H9 (cell line): ENCODE results near the gene PTGDR. TPM values are rescaled to one million over a fixed set of nuclear protein-coding genes. Genes with fewer than 3 reads are reported as not detected.

Source experiments
- DNase-seq: peaks from one replicate; pipeline ENCODE4 v3.0.0-alpha.2; 2017
- H2AFZ ChIP-seq: one replicate; pipeline ENCODE4 v1.6.1; 2013; ENCODE audit warnings: mild to moderate bottlenecking, low read length, control low read depth, moderate library complexity
- H2AK5ac ChIP-seq: 2 replicates; pipeline ENCODE4 v1.6.1; 2013; ENCODE audit warnings: low read length, control low read depth, mixed read lengths; ENCODE audit not compliant: insufficient read length
- H2BK120ac ChIP-seq: one replicate; pipeline ENCODE4 v1.6.1; 2013; ENCODE audit warnings: low read depth, mild to moderate bottlenecking, low read length, control low read depth, inconsistent platforms; ENCODE audit not compliant: poor library complexity, severe bottlenecking
- H2BK12ac ChIP-seq: 2 replicates; pipeline ENCODE4 v1.6.1; 2013; ENCODE audit warnings: low read length, control low read depth, mixed read lengths, low read depth; ENCODE audit not compliant: insufficient read length
- H2BK15ac ChIP-seq: 2 replicates; pipeline ENCODE4 v1.6.1; 2013; ENCODE audit warnings: low read depth, low read length, control low read depth
- H2BK20ac ChIP-seq: one replicate; pipeline ENCODE4 v1.6.1; 2013; ENCODE audit warnings: low read depth, mild to moderate bottlenecking, low read length, control low read depth, inconsistent platforms; ENCODE audit not compliant: poor library complexity, severe bottlenecking
- H2BK5ac ChIP-seq: 2 replicates; pipeline ENCODE4 v1.6.1; 2013; ENCODE audit warnings: low read length, control low read depth, mixed read lengths; ENCODE audit not compliant: insufficient read length
- H3K14ac ChIP-seq: 2 replicates; pipeline ENCODE4 v1.6.1; 2013; ENCODE audit warnings: low read length, control low read depth; ENCODE audit not compliant: insufficient read depth
- H3K18ac ChIP-seq: 2 replicates; pipeline ENCODE4 v1.6.1; 2013; ENCODE audit warnings: low read depth, mild to moderate bottlenecking, mixed read lengths, low read length, control low read depth; ENCODE audit not compliant: insufficient read length
- H3K23ac ChIP-seq: 2 replicates; pipeline ENCODE4 v1.6.1; 2013; ENCODE audit warnings: low read length, control low read depth, mixed read lengths, low read depth; ENCODE audit not compliant: insufficient read length
- H3K23me2 ChIP-seq: 2 replicates; pipeline ENCODE4 v1.6.1; 2013; ENCODE audit warnings: low read depth, mild to moderate bottlenecking, mixed read lengths, low read length, control low read depth; ENCODE audit not compliant: insufficient read length, poor library complexity, severe bottlenecking
- H3K27ac ChIP-seq: 2 replicates; pipeline ENCODE4 v1.5.1; 2013; ENCODE audit warnings: low read length, control low read depth, mixed read lengths, low read depth; ENCODE audit not compliant: insufficient read length
- H3K27me3 ChIP-seq: 2 replicates; pipeline ENCODE4 v1.6.1; 2013; ENCODE audit warnings: low read length, control low read depth, inconsistent platforms; ENCODE audit not compliant: insufficient read depth
- H3K4ac ChIP-seq: 2 replicates; pipeline ENCODE4 v1.6.1; 2013; ENCODE audit warnings: low read depth, mild to moderate bottlenecking, control low read depth, inconsistent platforms, low read length, moderate library complexity
- H3K4me1 ChIP-seq: 2 replicates; pipeline ENCODE4 v1.6.1; 2013; ENCODE audit warnings: low read length, control low read depth, inconsistent platforms; ENCODE audit not compliant: insufficient read depth
- H3K4me2 ChIP-seq: 2 replicates; pipeline ENCODE4 v1.6.1; 2013; ENCODE audit warnings: low read length, control low read depth, mixed read lengths; ENCODE audit not compliant: insufficient read length, insufficient read depth
- H3K56ac ChIP-seq: 2 replicates; pipeline ENCODE4 v1.6.1; 2013; ENCODE audit warnings: low read depth, mild to moderate bottlenecking, mixed read lengths, low read length, control low read depth; ENCODE audit not compliant: insufficient read length
- H3K79me1 ChIP-seq: 2 replicates; pipeline ENCODE4 v1.6.1; 2013; ENCODE audit warnings: low read depth, mild to moderate bottlenecking, moderate library complexity, low read length, control low read depth, inconsistent platforms; ENCODE audit not compliant: insufficient read depth, poor library complexity, severe bottlenecking
- H3K79me2 ChIP-seq: 2 replicates; pipeline ENCODE4 v1.6.1; 2013; ENCODE audit warnings: low read length, control low read depth, inconsistent platforms; ENCODE audit not compliant: insufficient read depth
- H3K9ac ChIP-seq: 2 replicates; pipeline ENCODE4 v1.6.1; 2013; ENCODE audit warnings: low read length, control low read depth, mixed read lengths; ENCODE audit not compliant: insufficient read length; ENCODE audit errors: extremely low read depth
- H3K9me3 ChIP-seq: one replicate; pipeline ENCODE4 v1.6.1; 2013; ENCODE audit warnings: low read depth, low read length, inconsistent platforms; ENCODE audit not compliant: control insufficient read depth
- H3T11ph ChIP-seq: one replicate; pipeline ENCODE4 v1.6.1; 2013; ENCODE audit warnings: mild to moderate bottlenecking, low read length, control low read depth, inconsistent platforms
- H4K20me1 ChIP-seq: one replicate; pipeline ENCODE4 v1.6.1; 2013; ENCODE audit not compliant: control insufficient read depth, insufficient read length, insufficient read depth
- H4K5ac ChIP-seq: 2 replicates; pipeline ENCODE4 v1.6.1; 2013; ENCODE audit warnings: low read depth, mild to moderate bottlenecking, mixed read lengths, low read length, control low read depth; ENCODE audit not compliant: insufficient read length
- H4K8ac ChIP-seq: replicated peaks from 2 replicates; pipeline ENCODE4 v1.6.1; 2013; ENCODE audit warnings: low read length, control low read depth, mixed read lengths, low read depth; ENCODE audit not compliant: insufficient read length
- H4K91ac ChIP-seq: 2 replicates; pipeline ENCODE4 v1.6.1; 2013; ENCODE audit warnings: low read depth, mild to moderate bottlenecking, moderate library complexity, mixed read lengths, low read length, control low read depth; ENCODE audit not compliant: insufficient read length
- H3K27ac Mint-ChIP-seq, 3 experiments: 2 replicates in 2 of 3; 3 replicates in 1 of 3; pipeline ENCODE4 v1.8.0; 2020 to 2021; ENCODE audit warnings: mixed read lengths in 3 of 3, mild to moderate bottlenecking in 1 of 3, moderate library complexity in 1 of 3
- H3K27me3 Mint-ChIP-seq: 2 replicates; pipeline ENCODE4 v1.8.0; 2021; ENCODE audit warnings: low read depth, mild to moderate bottlenecking, moderate library complexity, mixed read lengths
- H3K36me3 Mint-ChIP-seq, 3 experiments: 2 replicates in 2 of 3; 3 replicates in 1 of 3; pipeline ENCODE4 v1.8.0; 2020 to 2021; ENCODE audit warnings: low read depth in 3 of 3, mixed read lengths in 3 of 3; ENCODE audit not compliant: insufficient read depth in 1 of 3
- H3K4me1 Mint-ChIP-seq, 2 experiments: 2 replicates each; pipeline ENCODE4 v1.8.0; 2020; ENCODE audit warnings: mixed read lengths in 2 of 2
- H3K4me3 Mint-ChIP-seq, 2 experiments: 2 replicates in 1 of 2; 3 replicates in 1 of 2; pipeline ENCODE4 v1.8.0; 2020 to 2021; ENCODE audit warnings: mild to moderate bottlenecking in 2 of 2, mixed read lengths in 2 of 2, moderate library complexity in 1 of 2
- H3K9me3 Mint-ChIP-seq, 2 experiments: 2 replicates in 1 of 2; 3 replicates in 1 of 2; pipeline ENCODE4 v1.8.0; 2020; ENCODE audit warnings: mild to moderate bottlenecking in 2 of 2, mixed read lengths in 2 of 2, moderate library complexity in 1 of 2
- CTCF ChIP-seq: fragments of 200-600 bp; sonication (generic); conservative IDR thresholded peaks from 3 replicates; pipeline ENCODE4 v1.8.0; 2021; ENCODE audit warnings: antibody characterized with exemption, mild to moderate bottlenecking
- WGBS: extraction: QIAGEN DNeasy Blood & Tissue Kit; methylation state at CpG from one replicate; pipeline ENCODE4 v1.1.7; 2013; ENCODE audit warnings: missing lambda C conversion rate, low lambda C conversion rate, mixed read lengths; ENCODE audit not compliant: insufficient read length; ENCODE audit errors: extremely low coverage; 5-methylcytosine and 5-hydroxymethylcytosine counted together
- total RNA-seq: library from RNA; stranded (reverse); gene quantifications from 2 replicates; pipeline ENCODE4 v1.2.1, GENCODE V29; 2021

The PTGDR gene
- total RNA-seq, 1 experiment from 2014 or later = not detected

DNA sequence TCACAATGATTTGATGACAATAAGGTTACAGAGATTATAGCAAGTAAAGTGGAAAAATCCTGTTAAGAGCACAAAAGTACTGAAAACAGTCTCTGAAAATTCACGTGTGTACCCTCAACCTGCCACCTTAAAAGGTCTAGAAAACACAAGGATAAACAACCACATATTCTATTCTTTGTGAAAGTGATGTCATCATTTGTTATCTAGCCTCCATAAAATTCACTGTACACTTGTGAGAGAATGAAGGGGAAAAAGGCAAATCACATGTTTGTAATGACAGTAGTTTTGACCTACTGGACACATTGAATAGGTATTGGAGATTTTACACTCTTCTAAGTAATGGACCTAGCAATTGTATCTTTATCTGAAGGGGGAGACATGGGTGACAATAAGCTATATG is 4.0 kb downstream of the PTGDR start:
- no peak overlapping the region for H3K27ac ChIP-seq
- no peak overlapping the region for H2BK15ac ChIP-seq
- H3T11ph ChIP-seq = no peak overlapping the region
- no peaks in the 10 kb centered on the region for H3K79me1 ChIP-seq
- no peak overlapping the region for H3K4me2 ChIP-seq
- H2BK20ac ChIP-seq = no peak overlapping the region
- H3K9me3 ChIP-seq = no peaks in the 10 kb centered on the region
- H3K23me2 ChIP-seq = peaks cover 16% of the 10 kb centered on the region
- H3K4ac ChIP-seq = no peak overlapping the region
- DNase-seq = no peak
- H3K27me3 ChIP-seq = peaks cover 34% of the 10 kb centered on the region
- no peak overlapping the region for H3K14ac ChIP-seq
- no peak overlapping the region for H4K8ac ChIP-seq
- no peak overlapping the region for H2BK120ac ChIP-seq
- H2BK5ac ChIP-seq = no peak overlapping the region
- no peak overlapping the region for H4K91ac ChIP-seq
- H2AK5ac ChIP-seq = no peak overlapping the region
- H2BK12ac ChIP-seq = no peak overlapping the region
- Mint-ChIP-seq H3K27ac (no peak overlapping the region), H3K9me3 (peaks cover 0 to 3% of the 10 kb centered on the region in 2 experiments; a peak in 2 of 5 replicates), H3K4me3 (no peak overlapping the region), H3K4me1 (peaks cover 24 to 28% of the 10 kb centered on the region in 2 experiments), H3K27me3 (peaks cover 51% of the 10 kb centered on the region), H3K36me3 (peaks cover 0 to 3% (median 0%) of the 10 kb centered on the region in 3 experiments; a peak in 2 of 7 replicates)
- no peak overlapping the region for H3K23ac ChIP-seq
- peaks cover 2% of the 10 kb centered on the region; the same call in 1 of the 2 replicates for H3K4me1 ChIP-seq
- no peak overlapping the region for H3K18ac ChIP-seq
- TF ChIP-seq CTCF = no peak
- no peak overlapping the region for H3K56ac ChIP-seq
- H3K79me2 ChIP-seq = no peaks in the 10 kb centered on the region
- no peaks in the 10 kb centered on the region for H4K20me1 ChIP-seq
- H3K9ac ChIP-seq = no peak overlapping the region
- WGBS = no CpG with 5 or more reads among the region's 1 CpG
- no peak overlapping the region for H2AFZ ChIP-seq
- no peak overlapping the region for H4K5ac ChIP-seq
